SK-N-SH (cell line): Measurements from ENCODE around the gene SULF2. TPM values are rescaled to one million over a fixed set of nuclear protein-coding genes. Genes with fewer than 3 reads are reported as not detected.
A peak's percentile ranks its signal among the peaks of the same experiment; 100 is the strongest.

ENCODE experiments used
- CTCF ChIA-PET: fragments of 300-600, 350-600 bp; formaldehyde crosslinking; extraction: SDS; loops from one replicate; lab custom pipeline; 2021; lab: Yijun Ruan, JAX
- POLR2A ChIA-PET: fragments of 350-600 bp; sonication (Branson Sonifier 250); formaldehyde crosslinking; extraction: SDS; loops from one replicate; lab custom pipeline; 2020; ENCODE audit warnings: antibody characterized with exemption, inconsistent platforms; lab: Yijun Ruan, JAX
- DNase-seq: peaks from one replicate; pipeline ENCODE4 v3.0.0; 2012
- H2AFZ ChIP-seq: fragments of 200-600 bp; sonication (generic); 2 replicates; pipeline ENCODE4 v1.8.1; 2016; ENCODE audit warnings: antibody characterized with exemption, mild to moderate bottlenecking, low read depth
- H3F3A ChIP-seq: fragments of 200-600 bp; sonication (generic); replicated peaks from 2 replicates; pipeline ENCODE3; 2016; ENCODE audit warnings: antibody characterized with exemption, mild to moderate bottlenecking; ENCODE audit not compliant: insufficient read depth
- H3K27ac ChIP-seq, 2 experiments: fragments of 200-500 bp in 1 of 2; fragments of 200-600 bp in 1 of 2; sonication (Bioruptor generic) in 1 of 2; sonication (generic), shearing (Covaris generic) in 1 of 2; 2 replicates each; pipeline versions ENCODE4 v1.5.1 to v1.6.1; 2014 to 2016; ENCODE audit warnings: low read depth in 2 of 2, inconsistent platforms in 1 of 2, low read length in 1 of 2, mild to moderate bottlenecking in 1 of 2, mixed read lengths in 1 of 2
- H3K27me3 ChIP-seq: fragments of 200-600 bp; sonication (generic), shearing (Covaris generic); 2 replicates; pipeline ENCODE4 v1.6.1; 2016; ENCODE audit warnings: mixed run types; ENCODE audit not compliant: insufficient read depth
- H3K36me3 ChIP-seq, 2 experiments: fragments of 200-500 bp in 1 of 2; fragments of 200-600 bp in 1 of 2; sonication (Bioruptor generic) in 1 of 2; sonication (generic) in 1 of 2; replicated peaks in 1 of 2; 2 replicates each; pipeline versions ENCODE3 to v1.5.1; 2014 to 2016; ENCODE audit warnings: low read length in 1 of 2, mild to moderate bottlenecking in 1 of 2; ENCODE audit not compliant: insufficient read depth in 2 of 2, control insufficient read depth in 1 of 2
- H3K4me1 ChIP-seq, 2 experiments: fragments of 200-500 bp in 1 of 2; fragments of 200-600 bp in 1 of 2; sonication (Bioruptor generic) in 1 of 2; sonication (generic), shearing (Covaris generic) in 1 of 2; 2 replicates each; pipeline versions ENCODE4 v1.5.1 to v1.6.1; 2014 to 2016; ENCODE audit warnings: low read depth in 1 of 2, low read length in 1 of 2, mixed run types in 1 of 2; ENCODE audit not compliant: insufficient read depth in 2 of 2, control insufficient read depth in 1 of 2
- H3K4me2 ChIP-seq: fragments of 200-600 bp; sonication (generic), shearing (Covaris generic); 2 replicates; pipeline ENCODE4 v1.6.1; 2017; ENCODE audit warnings: mixed run types
- H3K4me3 ChIP-seq, 2 experiments: fragments of 200-500 bp in 1 of 2; fragments of 200-600 bp in 1 of 2; sonication (Bioruptor generic) in 1 of 2; sonication (generic), shearing (Covaris generic) in 1 of 2; 2 replicates each; pipeline versions ENCODE4 v1.5.1 to v1.8.1; 2014 to 2016; ENCODE audit warnings: low read depth in 2 of 2, inconsistent platforms in 1 of 2, low read length in 1 of 2, mild to moderate bottlenecking in 1 of 2, mixed read lengths in 1 of 2, moderate library complexity in 1 of 2
- H3K79me2 ChIP-seq: fragments of 200-600 bp; sonication (generic); 2 replicates; pipeline ENCODE4 v1.8.1; 2017; ENCODE audit warnings: mild to moderate bottlenecking; ENCODE audit not compliant: insufficient read depth
- H3K9ac ChIP-seq: fragments of 200-600 bp; sonication (generic); 2 replicates; pipeline ENCODE4 v1.6.1; 2017; ENCODE audit warnings: mixed run types
- H3K9me2 ChIP-seq: fragments of 200-600 bp; sonication (generic); 2 replicates; pipeline ENCODE4 v1.6.1; 2017; ENCODE audit warnings: mixed run types
- H3K9me3 ChIP-seq: fragments of 200-600 bp; sonication (generic); 2 replicates; pipeline ENCODE4 v1.6.1; 2017; ENCODE audit warnings: mixed run types, mild to moderate bottlenecking, moderate library complexity
- H4K20me1 ChIP-seq: fragments of 200-600 bp; sonication (generic); 2 replicates; pipeline ENCODE4 v1.6.1; 2017; ENCODE audit warnings: mild to moderate bottlenecking, mixed run types; ENCODE audit not compliant: insufficient read depth
- ELF1 ChIP-seq: IDR thresholded peaks from 2 replicates; pipeline ENCODE4 v1.4.0; 2012
- EZH2phosphoT487 ChIP-seq: fragments of 200-600 bp; sonication (generic); IDR thresholded peaks from 2 replicates; pipeline ENCODE4 v1.6.1; 2017; ENCODE audit warnings: low read depth, mixed run types, mild to moderate bottlenecking, antibody characterized with exemption, moderate library complexity, borderline replicate concordance
- GABPA ChIP-seq: IDR thresholded peaks from 2 replicates; pipeline ENCODE4 v1.4.0; 2012; ENCODE audit warnings: low read depth, mild to moderate bottlenecking
- NRF1 ChIP-seq: IDR thresholded peaks from 2 replicates; pipeline ENCODE4 v1.6.1; 2012; ENCODE audit warnings: low read depth, mild to moderate bottlenecking, low read length
- RAD21 ChIP-seq: IDR thresholded peaks from 2 replicates; pipeline ENCODE4 v1.6.1; 2012; ENCODE audit warnings: mild to moderate bottlenecking, low read length
- SMC3 ChIP-seq: IDR thresholded peaks from 2 replicates; pipeline ENCODE4 v1.6.1; 2012; ENCODE audit warnings: low read depth, low read length, improper control_type of control experiment
- TEAD4 ChIP-seq: IDR thresholded peaks from 2 replicates; pipeline ENCODE4 v1.4.0; 2012; ENCODE audit warnings: mild to moderate bottlenecking, borderline replicate concordance; ENCODE audit not compliant: insufficient read depth
- WGBS: methylation state at CpG from one replicate; pipeline ENCODE4 v1.1.6; 2017; ENCODE audit warnings: low lambda C conversion rate; 5-methylcytosine and 5-hydroxymethylcytosine counted together
- polyA plus RNA-seq, 3 experiments: library from polyadenylated mRNA; depleted of rRNA; stranded (reverse); fragments of >200 nt; gene quantifications; 2 replicates each; pipeline ENCODE4 v1.2.3, GENCODE V29; 2012
- TF ChIP-seq, protein P1 (sequence below): fragments of 200-600 bp; sonication (generic); IDR thresholded peaks from 2 replicates; pipeline ENCODE4 v1.6.1; 2017; ENCODE audit warnings: antibody characterized with exemption, mild to moderate bottlenecking, moderate library complexity
- TF ChIP-seq, protein P2 (sequence below): IDR thresholded peaks from 2 replicates; pipeline ENCODE4 v1.6.1; 2012; ENCODE audit warnings: mild to moderate bottlenecking, low read depth, low read length, moderate library complexity

The SULF2 gene
- polyA plus RNA-seq, 1 of the 3 experiments (the other 2 are of a cell fraction) = 20.2 TPM

DNA sequence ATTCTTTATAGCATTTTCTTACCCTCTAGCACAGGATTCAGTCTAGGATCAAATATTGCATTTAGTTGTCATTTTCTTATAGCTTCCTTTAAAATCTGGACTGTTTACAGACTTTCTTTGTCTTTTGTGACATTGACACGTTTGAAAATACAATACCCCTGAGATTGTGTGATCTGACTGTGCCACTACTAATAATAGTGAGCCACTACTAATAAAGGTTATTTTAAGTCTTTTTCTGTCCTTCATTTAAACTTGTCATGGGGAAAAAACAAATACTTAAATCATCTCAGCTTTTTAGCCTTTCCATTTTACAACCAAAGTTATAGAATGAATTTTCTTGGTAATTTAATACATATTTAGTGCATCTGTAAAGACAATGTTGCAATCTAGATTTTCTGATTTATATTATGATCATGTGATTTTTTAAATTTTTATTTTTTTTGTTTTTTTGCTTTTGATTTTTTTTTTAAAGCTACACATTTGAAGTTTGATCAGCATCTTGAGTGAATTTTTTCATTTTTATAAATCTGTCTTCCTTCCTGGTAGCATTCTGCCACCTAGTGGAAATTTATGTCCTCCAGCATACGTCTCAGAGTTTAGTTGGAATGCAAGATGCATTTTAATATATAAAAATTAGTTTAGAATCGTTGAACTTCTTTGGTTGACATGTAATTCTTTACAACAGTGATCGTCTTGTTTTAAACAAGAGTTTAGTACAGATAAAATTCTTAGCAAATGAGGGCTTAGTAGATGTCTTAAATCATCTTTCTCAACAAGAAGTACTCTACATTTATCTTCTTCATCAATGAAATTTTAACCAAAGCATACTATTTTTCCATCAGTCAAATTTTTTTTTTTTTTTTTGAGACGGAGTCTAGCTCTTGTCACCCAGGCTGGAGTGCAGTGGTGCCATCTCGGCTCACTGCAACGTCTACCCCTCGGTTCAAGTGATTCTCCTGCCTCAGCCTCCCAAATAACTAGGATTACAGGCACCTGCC is 164.2 kb downstream of the SULF2 start:
- H3K27me3 ChIP-seq = no peaks in the 10 kb centered on the region
- no peak overlapping the region for H3K9ac ChIP-seq
- TF ChIP-seq NRF1 (no peak), GABPA (no peak), TEAD4 (no peak), RAD21 (peak; percentile 90), SMC3 (peak; percentile 58), EZH2phosphoT487 (no peak), ELF1 (no peak)
- TF ChIP-seq, protein P1, sequence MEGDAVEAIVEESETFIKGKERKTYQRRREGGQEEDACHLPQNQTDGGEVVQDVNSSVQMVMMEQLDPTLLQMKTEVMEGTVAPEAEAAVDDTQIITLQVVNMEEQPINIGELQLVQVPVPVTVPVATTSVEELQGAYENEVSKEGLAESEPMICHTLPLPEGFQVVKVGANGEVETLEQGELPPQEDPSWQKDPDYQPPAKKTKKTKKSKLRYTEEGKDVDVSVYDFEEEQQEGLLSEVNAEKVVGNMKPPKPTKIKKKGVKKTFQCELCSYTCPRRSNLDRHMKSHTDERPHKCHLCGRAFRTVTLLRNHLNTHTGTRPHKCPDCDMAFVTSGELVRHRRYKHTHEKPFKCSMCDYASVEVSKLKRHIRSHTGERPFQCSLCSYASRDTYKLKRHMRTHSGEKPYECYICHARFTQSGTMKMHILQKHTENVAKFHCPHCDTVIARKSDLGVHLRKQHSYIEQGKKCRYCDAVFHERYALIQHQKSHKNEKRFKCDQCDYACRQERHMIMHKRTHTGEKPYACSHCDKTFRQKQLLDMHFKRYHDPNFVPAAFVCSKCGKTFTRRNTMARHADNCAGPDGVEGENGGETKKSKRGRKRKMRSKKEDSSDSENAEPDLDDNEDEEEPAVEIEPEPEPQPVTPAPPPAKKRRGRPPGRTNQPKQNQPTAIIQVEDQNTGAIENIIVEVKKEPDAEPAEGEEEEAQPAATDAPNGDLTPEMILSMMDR = peak; percentile 96
- TF ChIP-seq, protein P2, sequence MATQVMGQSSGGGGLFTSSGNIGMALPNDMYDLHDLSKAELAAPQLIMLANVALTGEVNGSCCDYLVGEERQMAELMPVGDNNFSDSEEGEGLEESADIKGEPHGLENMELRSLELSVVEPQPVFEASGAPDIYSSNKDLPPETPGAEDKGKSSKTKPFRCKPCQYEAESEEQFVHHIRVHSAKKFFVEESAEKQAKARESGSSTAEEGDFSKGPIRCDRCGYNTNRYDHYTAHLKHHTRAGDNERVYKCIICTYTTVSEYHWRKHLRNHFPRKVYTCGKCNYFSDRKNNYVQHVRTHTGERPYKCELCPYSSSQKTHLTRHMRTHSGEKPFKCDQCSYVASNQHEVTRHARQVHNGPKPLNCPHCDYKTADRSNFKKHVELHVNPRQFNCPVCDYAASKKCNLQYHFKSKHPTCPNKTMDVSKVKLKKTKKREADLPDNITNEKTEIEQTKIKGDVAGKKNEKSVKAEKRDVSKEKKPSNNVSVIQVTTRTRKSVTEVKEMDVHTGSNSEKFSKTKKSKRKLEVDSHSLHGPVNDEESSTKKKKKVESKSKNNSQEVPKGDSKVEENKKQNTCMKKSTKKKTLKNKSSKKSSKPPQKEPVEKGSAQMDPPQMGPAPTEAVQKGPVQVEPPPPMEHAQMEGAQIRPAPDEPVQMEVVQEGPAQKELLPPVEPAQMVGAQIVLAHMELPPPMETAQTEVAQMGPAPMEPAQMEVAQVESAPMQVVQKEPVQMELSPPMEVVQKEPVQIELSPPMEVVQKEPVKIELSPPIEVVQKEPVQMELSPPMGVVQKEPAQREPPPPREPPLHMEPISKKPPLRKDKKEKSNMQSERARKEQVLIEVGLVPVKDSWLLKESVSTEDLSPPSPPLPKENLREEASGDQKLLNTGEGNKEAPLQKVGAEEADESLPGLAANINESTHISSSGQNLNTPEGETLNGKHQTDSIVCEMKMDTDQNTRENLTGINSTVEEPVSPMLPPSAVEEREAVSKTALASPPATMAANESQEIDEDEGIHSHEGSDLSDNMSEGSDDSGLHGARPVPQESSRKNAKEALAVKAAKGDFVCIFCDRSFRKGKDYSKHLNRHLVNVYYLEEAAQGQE = no peak
- CTCF ChIA-PET = interaction anchor here (0.6 to 5.5 kb wide), 45 partner anchors 8 to 1733 kb away, joined by 3 to 71 read pairs (median 4); partner anchors contain the start of gene NCOA3
- no peaks in the 10 kb centered on the region; a peak in 1 of 4 replicates for H3K4me1 ChIP-seq
- H2AFZ ChIP-seq = 0 out of 2 replicates have a peak overlapping the region, but pooled peaks have one; percentile 11
- peak; percentile 39 for DNase-seq
- peak overlapping the region in 1 of 2 experiments; percentile 12; a peak in 1 of 4 replicates for H3K27ac ChIP-seq
- H3K36me3 ChIP-seq = peaks cover 6 to 15% of the 10 kb centered on the region in 2 experiments
- WGBS = 47% methylated on average over 8 of the region's 8 CpGs
- H3K9me3 ChIP-seq = no peaks in the 10 kb centered on the region
- H3K9me2 ChIP-seq = no peaks in the 10 kb centered on the region
- POLR2A ChIA-PET = interaction anchor here (0.9 kb wide), 1 partner anchor 237 kb away, joined by 3 read pairs; no protein-coding TSS in a partner anchor
- H3K4me2 ChIP-seq = no peak overlapping the region
- peak overlapping the region in 1 of 2 experiments; percentile 28; a peak in 1 of 4 replicates for H3K4me3 ChIP-seq
- peaks cover 5% of the 10 kb centered on the region; the same call in 1 of the 2 replicates for H3K79me2 ChIP-seq
- no peaks in the 10 kb centered on the region for H4K20me1 ChIP-seq
- peaks cover 8% of the 10 kb centered on the region for H3F3A ChIP-seq
